ENCODE results near the gene ZBTB16. TPM values are rescaled to one million over a fixed set of nuclear protein-coding genes. Genes with fewer than 3 reads are reported as not detected.

Gene ZBTB16
- total RNA-seq = 3.7 TPM

- DNase-seq (ENCODE audit: low spot score in 2 of 2) = peak; percentile 90 to 94
- FAIRE-seq = no peak
Observed at GRCh38 chr11:114059278-114059983, at the start of gene ZBTB16. Gene ZBTB16, plus strand, starts transcription at chr11:114059711. Its CDS starts 3,590 bp downstream, at chr11:114063301.

GRCh38 chr11:114010931-114011330, 48.6 kb upstream of the ZBTB16 start:
- FAIRE-seq (no peak), DNase-seq (ENCODE audit: low spot score in 2 of 2) (no peak)

GRCh38 chr11:114011443-114011842, 48.1 kb upstream of the ZBTB16 start:
- FAIRE-seq = no peak

GRCh38 chr11:114015117-114015516, 44.4 kb upstream of the ZBTB16 start:
- DNase-seq (ENCODE audit: low spot score in 2 of 2) = no peak
- FAIRE-seq = no peak

More at GRCh38 chr11:114011443-114011842, 48.1 kb upstream of the ZBTB16 start:
- no peak for DNase-seq (ENCODE audit: low spot score in 2 of 2)

GRCh38 chr11:114016986-114017385, 42.5 kb upstream of the ZBTB16 start:
- FAIRE-seq (no peak), DNase-seq (ENCODE audit: low spot score in 2 of 2) (no peak)

- DNase-seq (ENCODE audit: low spot score in 2 of 2) (no peak), FAIRE-seq (no peak)
Observed at GRCh38 chr11:114017723-114018122, 41.8 kb upstream of the ZBTB16 start.

- DNase-seq (ENCODE audit: low spot score in 2 of 2) (no peak), FAIRE-seq (no peak)
Observed at GRCh38 chr11:114019046-114019445, 40.5 kb upstream of the ZBTB16 start.

- no peak for DNase-seq (ENCODE audit: low spot score in 2 of 2)
- FAIRE-seq = no peak
Observed at GRCh38 chr11:114019574-114019973, 39.9 kb upstream of the ZBTB16 start.

GRCh38 chr11:114025329-114025907, 34.1 kb upstream of the ZBTB16 start:
- FAIRE-seq (no peak), DNase-seq (ENCODE audit: low spot score in 2 of 2) (no peak)

- DNase-seq (ENCODE audit: low spot score in 2 of 2) (no peak), FAIRE-seq (no peak)
Observed at GRCh38 chr11:114026355-114026754, 33.2 kb upstream of the ZBTB16 start.

GRCh38 chr11:114027391-114027790, 32.1 kb upstream of the ZBTB16 start:
- FAIRE-seq (no peak), DNase-seq (ENCODE audit: low spot score in 2 of 2) (no peak)

GRCh38 chr11:114027926-114028325, 31.6 kb upstream of the ZBTB16 start:
- DNase-seq (ENCODE audit: low spot score in 2 of 2) (no peak), FAIRE-seq (no peak)

- no peak for DNase-seq (ENCODE audit: low spot score in 2 of 2)
- FAIRE-seq = no peak
Observed at GRCh38 chr11:114031246-114031966, 28.1 kb upstream of the ZBTB16 start.

GRCh38 chr11:114031967-114032320, 27.6 kb upstream of the ZBTB16 start:
- DNase-seq (ENCODE audit: low spot score in 2 of 2) = no peak

GRCh38 chr11:114033066-114033465, 26.4 kb upstream of the ZBTB16 start:
- DNase-seq (ENCODE audit: low spot score in 2 of 2) = no peak
- FAIRE-seq = no peak

More at GRCh38 chr11:114031967-114032320, 27.6 kb upstream of the ZBTB16 start:
- FAIRE-seq = no peak

GRCh38 chr11:114033572-114033971, 25.9 kb upstream of the ZBTB16 start:
- no peak for DNase-seq (ENCODE audit: low spot score in 2 of 2)
- no peak for FAIRE-seq

GRCh38 chr11:114034956-114035355, 24.6 kb upstream of the ZBTB16 start:
- FAIRE-seq (no peak), DNase-seq (ENCODE audit: low spot score in 2 of 2) (no peak)

- DNase-seq (ENCODE audit: low spot score in 2 of 2) = peak; percentile 56 to 76
- no peak for FAIRE-seq
Observed at GRCh38 chr11:114036147-114036811, 23.2 kb upstream of the ZBTB16 start.

- no peak for FAIRE-seq
- no peak for DNase-seq (ENCODE audit: low spot score in 2 of 2)
Observed at GRCh38 chr11:114036958-114037357, 22.6 kb upstream of the ZBTB16 start.

- FAIRE-seq (no peak), DNase-seq (ENCODE audit: low spot score in 2 of 2) (no peak)
Observed at GRCh38 chr11:114039551-114039950, 20.0 kb upstream of the ZBTB16 start.

GRCh38 chr11:114040706-114041211, 18.8 kb upstream of the ZBTB16 start:
- FAIRE-seq (no peak), DNase-seq (ENCODE audit: low spot score in 2 of 2) (no peak)

Measured in frontal cortex (tissue), 4 donors.